Vagina (tissue), 2 donors: ENCODE measurements around the gene VEZF1. TPM values are rescaled to one million over a fixed set of nuclear protein-coding genes. Genes with fewer than 3 reads are reported as not detected.

Experiments used
- DNase-seq, 2 donors: peaks; one replicate each; pipeline ENCODE4 v3.0.0-alpha.2; 2017; ENCODE audit errors: extremely low spot score in 2 of 2
- H3K27ac ChIP-seq: fragments of 200-600 bp; sonication (generic); one replicate; pipeline ENCODE4 v1.5.1; 2019
- H3K27me3 ChIP-seq: fragments of 200-600 bp; sonication (generic); one replicate; pipeline ENCODE4 v1.5.1; 2019
- H3K36me3 ChIP-seq, 2 donors: fragments of 200-600 bp; sonication (generic); one replicate each; pipeline ENCODE4 v1.5.1; 2017 to 2019
- H3K4me1 ChIP-seq: fragments of 200-600 bp; sonication (generic); one replicate; pipeline ENCODE4 v1.5.1; 2019
- H3K4me3 ChIP-seq, 2 donors: fragments of 200-600 bp; sonication (generic); 1 replicate in 1 of 2; 2 replicates in 1 of 2; pipeline ENCODE4 v1.5.1; 2016 to 2019
- H3K9me3 ChIP-seq: fragments of 200-600 bp; sonication (generic); one replicate; pipeline ENCODE4 v1.5.1; 2019
- CTCF ChIP-seq, 3 experiments: fragments of 450-650 bp in 2 of 3; fragments of 200-600 bp in 1 of 3; sonication (generic) in 1 of 3; IDR thresholded peaks; one replicate each; pipeline ENCODE4 v1.5.1; 2017 to 2019; ENCODE audit warnings: antibody characterized with exemption in 3 of 3, mild to moderate bottlenecking in 2 of 3, moderate library complexity in 2 of 3
- POLR2A ChIP-seq, 2 donors: fragments of 450-650 bp; IDR thresholded peaks; one replicate each; pipeline ENCODE4 v1.6.1; 2017; ENCODE audit warnings: antibody characterized with exemption in 2 of 2, mild to moderate bottlenecking in 2 of 2, moderate library complexity in 2 of 2
- POLR2AphosphoS5 ChIP-seq, 2 donors: sonication (generic); formaldehyde crosslinking; IDR thresholded peaks; one replicate each; pipeline ENCODE4 v1.9.0; 2017; ENCODE audit warnings: antibody characterized with exemption in 2 of 2, mild to moderate bottlenecking in 2 of 2, low read depth in 1 of 2; ENCODE audit not compliant: insufficient read depth in 1 of 2
- intact Hi-C: fragments of 100-400 bp; cut with DNase I; formaldehyde crosslinking; loops from one replicate; pipeline ENCODE4 v1.15.1; 2023
- total RNA-seq: library from RNA; depleted of rRNA; stranded (reverse); fragments of >200 nt; gene quantifications from one replicate; pipeline ENCODE4 v1.2.3, GENCODE V29; 2016

The VEZF1 gene
- total RNA-seq, 1 donor from 2014 or later: 86.2 TPM

- Histone ChIP-seq H3K36me3 (no peaks in the 10 kb centered on the region), H3K4me1 (peaks cover 100% of the 10 kb centered on the region)
- intact Hi-C loops: no loop called here
Observed at GRCh38 chr17:57948555-57949420, 39.3 kb downstream of the VEZF1 start.

GRCh38 chr17:57948169-57948554 lies 39.9 kb downstream of the VEZF1 start:
- Histone ChIP-seq H3K9me3 (no peaks in the 10 kb centered on the region), H3K27me3 (no peaks in the 10 kb centered on the region), H3K27ac (peak overlapping the region; percentile 99), H3K36me3 (no peaks in the 10 kb centered on the region), H3K4me3 (no peak overlapping the region), H3K4me1 (peaks cover 100% of the 10 kb centered on the region)
- intact Hi-C loops: no loop called here
- TF ChIP-seq CTCF (IDR thresholded peaks at IDR 0.05): no peak
- no peak for DNase-seq

More at GRCh38 chr17:57948555-57949420, 39.3 kb downstream of the VEZF1 start:
- Histone ChIP-seq H3K27ac (peak overlapping the region; percentile 99), H3K27me3 (no peaks in the 10 kb centered on the region), H3K4me3 (peak overlapping the region in 1 of 2 donors; percentile 8), H3K9me3 (no peaks in the 10 kb centered on the region)
- peak in 1 of 2 donors; percentile 83 for TF ChIP-seq POLR2AphosphoS5 (IDR thresholded peaks at IDR 0.05; ENCODE audit: insufficient read depth in 1 of 2, low read depth in 1 of 2)
- no peak for TF ChIP-seq CTCF (IDR thresholded peaks at IDR 0.05)
- no peak for TF ChIP-seq POLR2A (IDR thresholded peaks at IDR 0.05)
- no peak for DNase-seq

- TF ChIP-seq CTCF (IDR thresholded peaks at IDR 0.05): no peak
- TF ChIP-seq POLR2AphosphoS5 (IDR thresholded peaks at IDR 0.05; ENCODE audit: insufficient read depth in 1 of 2, low read depth in 1 of 2): no peak
- no peak for TF ChIP-seq POLR2A (IDR thresholded peaks at IDR 0.05)
- Histone ChIP-seq H3K36me3 (no peaks in the 10 kb centered on the region), H3K27me3 (no peaks in the 10 kb centered on the region), H3K9me3 (no peaks in the 10 kb centered on the region), H3K27ac (peak overlapping the region; percentile 99), H3K4me1 (peaks cover 100% of the 10 kb centered on the region), H3K4me3 (peak overlapping the region; percentile 32 to 38)
- intact Hi-C loops: no loop called here
- no peak for DNase-seq
Observed at GRCh38 chr17:57947369-57947768, 40.7 kb downstream of the VEZF1 start.

- no peak for TF ChIP-seq POLR2A (IDR thresholded peaks at IDR 0.05)
- no peak for TF ChIP-seq POLR2AphosphoS5 (IDR thresholded peaks at IDR 0.05; ENCODE audit: insufficient read depth in 1 of 2, low read depth in 1 of 2)
- H3K4me1 ChIP-seq: peaks cover 100% of the 10 kb centered on the region
Observed at GRCh38 chr17:57946798-57947358, 41.2 kb downstream of the VEZF1 start.

GRCh38 chr17:57945996-57946797 lies 41.9 kb downstream of the VEZF1 start:
- no peaks in the 10 kb centered on the region for H3K36me3 ChIP-seq
- no peaks in the 10 kb centered on the region for H3K27me3 ChIP-seq
- peaks cover 100% of the 10 kb centered on the region for H3K4me1 ChIP-seq
- no peak for DNase-seq
- intact Hi-C loops: no loop called here
- H3K4me3 ChIP-seq: peak overlapping the region; percentile 32 to 38
- TF ChIP-seq CTCF (IDR thresholded peaks at IDR 0.05) (no peak), POLR2A (IDR thresholded peaks at IDR 0.05) (no peak), POLR2AphosphoS5 (IDR thresholded peaks at IDR 0.05; ENCODE audit: insufficient read depth in 1 of 2, low read depth in 1 of 2) (no peak)
- H3K27ac ChIP-seq: peak overlapping the region; percentile 99
- no peaks in the 10 kb centered on the region for H3K9me3 ChIP-seq

More at GRCh38 chr17:57946798-57947358, 41.2 kb downstream of the VEZF1 start:
- Histone ChIP-seq H3K27ac (peak overlapping the region; percentile 99), H3K27me3 (no peaks in the 10 kb centered on the region), H3K9me3 (no peaks in the 10 kb centered on the region), H3K36me3 (no peaks in the 10 kb centered on the region), H3K4me3 (peak overlapping the region; percentile 32 to 38)
- DNase-seq: no peak
- intact Hi-C loops: no loop called here
